Measurements from ENCODE around the gene SLC38A8.
A peak's percentile ranks its signal among the peaks of the same experiment; 100 is the strongest.

Gene SLC38A8

DNA sequence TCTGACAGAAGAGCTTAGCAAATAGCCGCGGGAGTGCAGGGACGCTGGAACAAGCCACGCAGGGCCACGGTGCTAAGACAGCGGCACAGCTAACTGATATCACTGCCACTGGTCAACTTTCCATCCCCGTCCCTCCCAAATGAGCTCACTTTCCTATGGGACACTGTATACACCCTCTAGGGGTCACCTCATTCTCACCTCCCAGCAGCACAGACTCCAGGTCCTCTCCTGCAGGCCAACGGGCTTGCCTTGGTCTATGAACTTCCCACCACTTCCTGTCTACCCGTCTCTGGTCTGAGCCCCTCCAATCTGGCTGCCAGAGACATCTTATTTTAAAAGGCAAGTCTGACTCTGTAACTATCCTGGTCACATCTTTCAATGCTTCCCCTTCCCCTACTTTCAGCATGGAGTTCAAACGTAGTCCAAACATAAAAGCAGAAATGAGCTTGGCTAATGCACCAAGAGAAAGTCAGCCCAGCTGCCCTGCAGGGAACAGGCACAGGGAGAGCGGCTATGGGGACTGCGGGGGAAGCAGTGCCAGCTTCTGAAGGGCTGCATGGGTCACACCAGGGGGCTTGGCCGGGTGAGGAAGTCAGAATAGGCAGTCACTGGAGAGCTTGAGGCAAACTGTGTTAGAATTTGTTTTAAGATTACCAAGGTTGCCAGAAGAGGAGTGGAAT, 26.3 kb upstream of the SLC38A8 start:
- DNase-seq (ENCODE audit: low spot score): no peak

- DNase-seq (ENCODE audit: low spot score): no peak
Measured at GRCh38 chr16:84068041-84068440, 25.4 kb upstream of the SLC38A8 start.

- DNase-seq (ENCODE audit: low spot score): no peak
Measured at GRCh38 chr16:84067640-84068039, 25.0 kb upstream of the SLC38A8 start.

DNA sequence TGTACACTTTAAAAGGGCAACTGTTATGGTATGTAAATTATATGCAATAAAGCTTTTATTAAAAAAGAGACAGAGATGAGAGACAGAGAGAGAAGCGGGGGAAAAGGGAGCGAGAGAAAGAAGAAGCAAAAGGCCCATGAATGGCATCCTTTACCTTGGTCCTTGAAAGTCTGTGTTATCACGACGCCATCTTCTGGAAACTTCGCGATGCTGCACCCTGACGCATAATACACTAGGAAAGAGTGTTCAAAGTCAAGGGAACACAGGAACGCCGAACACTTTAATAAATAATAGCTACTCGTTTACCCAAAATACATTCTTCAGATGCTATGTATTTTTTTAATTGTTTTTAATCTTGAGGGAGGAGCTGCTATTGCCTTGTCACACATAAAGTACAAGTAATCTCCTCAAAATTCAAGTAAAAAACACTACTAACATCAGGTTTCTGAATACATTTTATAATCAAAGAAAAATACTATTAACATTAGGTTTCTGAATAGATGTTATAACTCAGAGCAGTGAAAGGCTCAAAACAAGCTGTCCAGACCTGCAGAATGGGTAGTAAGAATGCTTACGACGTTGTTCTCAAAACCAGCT, 23.0 kb upstream of the SLC38A8 start:
- peak; percentile 33 for DNase-seq (ENCODE audit: low spot score)

DNA sequence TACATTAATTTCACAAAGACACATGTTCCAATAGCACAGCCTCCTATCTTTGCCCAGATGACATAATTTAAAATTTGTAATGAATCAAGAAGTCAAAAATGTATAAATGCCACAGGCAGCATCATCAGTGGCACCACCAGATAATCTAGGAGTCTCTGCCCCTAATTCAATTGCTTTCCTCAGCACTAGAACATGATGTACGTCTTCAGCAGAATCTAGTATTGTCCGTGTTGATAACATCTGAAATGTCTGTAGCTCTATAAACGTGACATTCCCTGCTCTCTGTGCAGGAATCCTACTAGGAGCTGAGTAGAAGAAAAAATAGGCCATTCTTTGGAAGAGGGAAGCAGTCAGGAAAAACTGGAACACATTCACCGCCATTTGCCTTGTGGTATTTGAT, 21.4 kb upstream of the SLC38A8 start:
- no peak for DNase-seq (ENCODE audit: low spot score)

GRCh38 chr16:84062734-84063640, 20.4 kb upstream of the SLC38A8 start:
- DNase-seq (ENCODE audit: low spot score): peak; percentile 62

GRCh38 chr16:84061236-84061819, 18.7 kb upstream of the SLC38A8 start:
- DNase-seq (ENCODE audit: low spot score): no peak

DNA sequence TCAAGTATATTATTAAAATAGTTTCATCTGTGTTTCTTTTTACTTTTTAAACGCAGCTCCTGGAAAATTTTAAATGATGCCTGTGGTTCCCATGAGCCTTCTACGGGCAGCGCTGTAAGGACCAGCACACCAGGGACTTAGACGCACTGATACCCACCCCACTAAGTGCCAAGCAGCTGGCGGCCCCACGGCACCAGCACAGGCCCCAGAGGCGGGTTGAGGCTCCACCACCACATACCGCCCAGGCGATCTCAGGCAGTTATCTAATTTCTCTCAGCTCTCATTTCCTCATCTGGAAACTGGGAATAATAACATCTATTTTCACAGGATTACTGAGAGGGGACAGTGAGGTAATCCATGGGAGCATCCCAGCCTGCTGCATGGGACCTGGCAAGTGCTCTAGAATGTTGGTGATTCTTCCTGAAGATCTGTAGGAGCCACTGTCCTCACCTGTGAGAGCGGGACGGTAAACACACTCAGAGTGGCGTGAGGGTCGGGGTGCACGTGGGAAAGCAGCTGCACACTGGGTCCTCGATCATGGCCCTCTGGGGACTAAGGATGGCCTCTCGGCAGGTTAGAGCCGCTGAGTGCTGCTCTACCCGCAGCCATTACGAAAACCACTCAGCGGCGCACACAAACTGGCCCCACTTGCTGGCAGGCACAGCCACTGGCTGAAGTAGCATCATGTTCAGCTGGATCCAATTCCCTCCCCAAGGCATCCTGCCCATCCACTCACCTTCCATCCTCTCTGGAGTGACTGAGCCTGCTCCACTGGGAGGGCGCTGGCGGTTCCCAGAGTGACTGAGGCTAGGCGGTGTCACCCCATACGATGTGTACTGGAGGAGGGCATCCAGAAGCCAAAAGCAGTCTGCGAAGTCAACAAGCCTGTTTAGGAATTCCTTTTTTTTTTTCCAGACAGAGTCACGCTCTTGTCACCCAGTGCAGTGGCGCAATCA, 17.6 kb upstream of the SLC38A8 start:
- DNase-seq (ENCODE audit: low spot score): no peak

DNA sequence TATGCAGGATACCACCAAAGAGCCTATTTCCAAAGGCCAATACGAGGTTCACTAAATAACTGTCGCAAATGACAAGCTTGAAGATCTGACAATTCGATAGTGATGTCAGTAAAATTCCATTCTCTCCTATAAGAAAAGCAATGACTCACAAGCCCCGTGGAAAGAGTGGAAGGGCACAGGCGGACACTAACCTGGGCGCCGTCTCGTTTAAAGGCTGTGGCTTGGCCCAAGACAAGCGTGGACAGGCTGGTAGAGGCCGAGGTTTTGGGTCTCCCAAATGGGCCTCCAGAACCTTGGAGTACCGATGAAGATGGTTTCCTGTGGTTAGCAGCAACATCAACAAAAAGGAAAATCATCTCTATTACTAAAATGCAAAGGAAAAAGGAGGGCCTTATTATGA, 16.5 kb upstream of the SLC38A8 start:
- DNase-seq (ENCODE audit: low spot score): no peak

DNA sequence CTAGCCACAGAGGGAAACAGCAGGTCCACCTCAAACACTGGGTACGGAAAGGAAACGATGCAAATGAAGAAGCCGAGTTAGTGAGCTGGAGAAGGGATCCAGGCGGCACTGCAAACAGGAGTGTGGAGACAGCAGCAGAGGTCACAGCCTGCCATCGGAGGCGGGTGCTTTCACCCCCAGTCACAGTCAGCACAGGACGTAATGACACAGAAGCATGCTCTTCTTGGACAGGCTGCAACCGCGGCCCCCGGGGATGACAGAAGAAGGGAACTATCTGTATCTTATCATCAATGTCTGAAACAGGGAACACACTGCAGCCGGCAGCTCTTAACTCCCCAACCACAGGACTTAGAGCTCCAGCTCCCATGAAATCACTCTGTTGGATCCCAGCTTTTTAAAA, 16.1 kb upstream of the SLC38A8 start:
- DNase-seq (ENCODE audit: low spot score): no peak

- DNase-seq (ENCODE audit: low spot score): no peak
Measured at GRCh38 chr16:84058211-84058610, 15.6 kb upstream of the SLC38A8 start.

- no peak for DNase-seq (ENCODE audit: low spot score)
Measured at GRCh38 chr16:84056933-84057332, 14.3 kb upstream of the SLC38A8 start.

DNA sequence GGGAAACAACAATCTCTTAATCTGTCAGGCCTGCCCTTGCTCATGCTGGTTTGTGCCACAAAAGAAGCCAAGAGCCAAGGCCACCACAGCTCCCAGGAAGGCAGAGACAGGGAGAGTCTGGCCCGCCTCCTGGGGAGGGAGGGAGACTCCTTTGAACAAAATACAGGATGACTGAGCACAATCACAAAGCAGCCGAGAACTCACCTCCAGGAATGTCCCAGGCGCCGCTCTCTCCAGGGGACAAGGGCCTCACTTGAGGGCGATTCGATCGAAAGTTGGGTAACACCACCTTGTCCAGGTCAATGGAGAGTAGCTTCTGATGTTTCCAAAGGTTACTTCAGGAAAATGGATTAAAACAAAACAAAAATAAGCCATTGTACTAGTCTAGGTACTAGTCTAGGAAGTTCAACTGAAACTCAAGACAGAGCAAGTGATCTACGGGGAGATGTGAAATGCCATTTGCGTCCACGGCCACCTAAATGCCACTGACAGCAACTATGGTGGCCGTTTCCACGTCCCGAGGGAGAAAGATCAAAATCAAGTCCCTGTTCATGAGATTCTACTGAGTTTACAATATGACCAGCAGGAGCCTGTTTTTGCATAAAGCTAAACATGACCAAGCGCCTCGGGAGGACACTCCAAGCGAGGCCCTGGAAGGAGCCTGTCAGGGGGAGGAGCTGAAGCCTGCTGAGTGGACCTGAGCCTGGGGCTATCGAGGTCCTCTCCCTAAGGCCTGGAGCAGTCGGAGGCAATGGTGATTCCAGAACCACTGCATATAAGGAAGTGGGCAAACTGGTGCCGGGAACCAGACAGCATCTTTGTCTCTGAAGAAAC, 13.4 kb upstream of the SLC38A8 start:
- DNase-seq (ENCODE audit: low spot score): no peak

- no peak for DNase-seq (ENCODE audit: low spot score)
Measured at GRCh38 chr16:84055366-84055765, 12.8 kb upstream of the SLC38A8 start.

GRCh38 chr16:84054916-84055315, 12.3 kb upstream of the SLC38A8 start:
- no peak for DNase-seq (ENCODE audit: low spot score)

GRCh38 chr16:84054271-84054670, 11.7 kb upstream of the SLC38A8 start:
- no peak for DNase-seq (ENCODE audit: low spot score)

DNA sequence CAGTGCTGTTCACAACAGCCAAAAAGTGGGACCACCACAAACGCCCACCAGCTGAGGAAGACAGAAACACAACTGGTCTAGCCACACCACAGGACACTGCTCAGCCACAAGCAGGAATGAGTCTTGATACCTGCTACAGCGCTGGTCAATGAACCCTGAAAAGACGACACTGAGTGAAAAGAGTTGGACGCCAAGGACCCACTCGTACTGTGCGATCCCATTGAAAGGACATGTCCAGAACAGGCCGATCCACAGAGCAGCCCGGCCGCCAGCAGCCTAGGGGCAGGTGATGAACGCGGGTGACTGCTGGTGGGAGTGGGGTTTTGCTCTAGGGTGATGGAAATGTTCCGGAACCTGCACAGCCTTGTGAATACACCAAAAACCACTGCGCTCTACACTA, 10.6 kb upstream of the SLC38A8 start:
- no peak for DNase-seq (ENCODE audit: low spot score)

- no peak for DNase-seq (ENCODE audit: low spot score)
Measured at GRCh38 chr16:84052071-84052622, 9.6 kb upstream of the SLC38A8 start.

DNA sequence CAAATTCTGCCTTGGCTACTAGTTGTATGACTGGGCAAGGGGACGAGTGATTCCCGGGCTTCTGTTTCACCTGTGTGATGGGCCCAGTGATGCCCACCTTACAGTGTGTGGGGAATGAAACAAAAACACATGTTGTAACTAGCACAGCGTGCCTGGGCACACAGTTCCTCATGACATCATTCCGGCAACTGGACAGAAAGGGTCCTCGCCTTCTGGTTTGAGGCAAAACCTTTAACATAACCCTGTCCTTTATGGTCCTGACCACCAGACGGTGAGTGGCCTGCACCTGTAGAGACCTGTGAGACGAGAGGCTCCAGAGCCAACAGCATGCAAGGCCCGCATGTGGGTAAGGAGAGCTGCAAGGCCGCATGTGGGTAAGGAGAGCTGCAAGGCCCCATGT, 7.7 kb upstream of the SLC38A8 start:
- DNase-seq (ENCODE audit: low spot score): no peak

- no peak for DNase-seq (ENCODE audit: low spot score)
Measured at GRCh38 chr16:84049403-84050060, 6.9 kb upstream of the SLC38A8 start.
